GM04503 (cell line): ENCODE results near the gene MYO18A.

Source experiments
- DNase-seq: peaks from one replicate; pipeline ENCODE4 v3.0.0-alpha.2; 2012; ENCODE audit warnings: low read depth

Gene MYO18A

DNA sequence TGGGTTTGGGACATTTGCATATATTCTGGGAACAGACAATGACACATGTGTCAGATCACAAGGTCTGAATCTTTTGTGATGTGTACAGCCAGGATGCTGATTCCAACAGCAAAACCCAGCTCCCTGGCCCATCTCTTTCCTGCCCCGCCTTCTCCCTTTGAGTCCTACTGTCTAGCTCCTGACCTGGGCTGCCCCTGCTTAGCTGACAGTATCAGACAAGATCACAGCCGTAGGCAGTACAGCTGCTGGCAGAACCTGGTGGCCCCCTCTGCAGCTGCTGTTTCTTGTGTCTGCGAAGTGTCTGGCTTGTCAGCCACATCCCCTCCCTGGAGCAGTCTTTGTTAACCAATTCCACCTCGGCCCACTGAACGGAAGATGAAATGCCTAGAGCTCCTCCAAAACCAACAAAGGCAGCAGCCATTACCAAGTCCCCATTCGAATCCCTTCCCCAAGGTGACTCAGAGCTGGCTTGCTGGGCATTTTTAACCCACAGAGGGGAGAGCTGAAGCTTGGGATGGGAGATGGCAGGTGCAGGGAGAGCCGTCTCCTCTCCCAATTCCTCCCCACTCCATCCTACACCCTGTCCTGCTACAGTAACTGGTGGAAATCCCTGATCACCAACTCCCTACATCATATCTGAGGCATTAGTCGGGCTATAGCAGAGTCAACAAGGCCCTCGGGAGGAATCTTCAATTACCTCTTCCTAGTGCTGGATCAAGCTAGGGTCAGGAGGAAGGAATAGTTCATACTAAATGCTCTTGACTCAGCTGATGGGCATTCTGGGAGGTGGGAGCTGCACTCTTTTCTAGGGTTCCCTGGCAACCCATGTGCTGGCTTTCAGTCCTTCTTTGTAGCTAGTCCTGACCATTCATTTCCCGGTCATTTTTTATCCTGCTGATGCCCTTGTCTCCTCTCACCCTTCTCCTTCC is 131.5 kb downstream of the MYO18A start:
- no peak for DNase-seq

DNA sequence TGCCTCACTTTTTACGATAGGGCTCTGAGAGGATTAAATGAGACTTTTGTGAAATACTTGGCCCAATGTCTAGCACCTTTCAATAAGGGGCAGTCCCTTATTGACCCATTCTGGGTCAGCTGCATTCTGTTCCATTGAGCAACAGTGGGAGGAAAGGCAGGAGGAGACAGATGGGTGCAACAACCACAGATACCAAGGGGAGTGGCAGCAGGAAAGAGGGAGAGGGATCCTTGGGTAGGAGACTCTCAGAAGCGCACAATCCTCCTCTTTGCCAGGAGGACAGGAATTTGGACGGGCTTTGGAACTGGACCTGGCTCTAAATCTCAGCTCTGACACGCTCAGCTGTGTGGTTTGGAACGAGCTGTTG is 133.7 kb downstream of the MYO18A start:
- no peak for DNase-seq

DNA sequence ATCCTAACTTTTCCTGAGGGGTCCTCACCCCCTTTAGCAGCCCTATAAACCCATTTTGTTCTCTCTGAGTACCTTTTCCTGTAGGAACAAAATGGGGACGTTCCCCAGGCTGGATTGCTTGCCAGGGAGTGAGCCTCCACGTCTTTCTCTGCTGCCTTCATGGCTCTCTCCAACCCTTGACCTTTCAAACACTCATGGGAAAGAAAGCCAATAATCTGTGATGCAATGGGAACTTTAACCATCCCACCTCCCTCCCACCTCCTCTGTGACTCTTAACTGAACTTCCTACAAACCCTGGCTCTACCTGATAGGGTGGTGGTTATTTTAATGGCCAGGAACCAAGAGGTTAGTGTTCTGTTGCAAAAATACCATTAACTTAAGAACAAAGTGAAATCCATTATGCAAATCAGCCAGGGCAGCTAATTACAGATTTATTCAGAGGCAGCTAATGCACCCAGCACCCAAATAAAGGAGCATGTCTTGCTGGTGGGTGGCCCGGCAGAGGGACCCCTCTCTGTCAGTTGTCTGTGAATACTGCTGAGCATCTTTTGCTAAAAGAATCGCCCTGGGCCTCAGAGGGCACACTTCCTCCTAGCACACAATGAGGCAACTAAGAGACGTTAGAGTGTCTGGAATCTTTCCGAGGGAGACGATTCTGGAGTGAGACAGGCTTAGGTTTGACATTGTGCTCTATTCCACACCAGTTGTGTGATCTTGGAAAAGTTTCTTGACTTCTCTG is 134.3 kb downstream of the MYO18A start:
- no peak for DNase-seq

DNA sequence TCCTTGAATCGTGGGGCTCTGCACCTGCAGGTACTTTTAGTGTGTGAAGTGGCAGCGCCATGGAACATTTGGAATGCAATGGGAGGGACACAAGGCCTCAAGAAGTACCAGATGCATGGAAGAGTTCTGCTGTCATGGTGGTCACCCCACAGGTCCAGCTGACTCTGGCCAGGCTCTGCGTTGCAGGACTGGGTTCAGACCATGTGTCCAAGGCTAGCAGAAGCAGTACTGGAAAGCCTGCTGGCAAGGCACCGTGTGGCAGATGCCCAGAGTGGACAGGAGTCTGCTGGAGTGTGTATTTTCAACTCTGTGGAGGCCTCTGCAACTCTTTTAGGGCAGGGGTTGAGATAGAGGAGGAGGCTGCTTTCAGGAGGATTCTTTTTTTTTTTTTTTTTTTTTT is 135.2 kb downstream of the MYO18A start:
- no peak for DNase-seq

DNA sequence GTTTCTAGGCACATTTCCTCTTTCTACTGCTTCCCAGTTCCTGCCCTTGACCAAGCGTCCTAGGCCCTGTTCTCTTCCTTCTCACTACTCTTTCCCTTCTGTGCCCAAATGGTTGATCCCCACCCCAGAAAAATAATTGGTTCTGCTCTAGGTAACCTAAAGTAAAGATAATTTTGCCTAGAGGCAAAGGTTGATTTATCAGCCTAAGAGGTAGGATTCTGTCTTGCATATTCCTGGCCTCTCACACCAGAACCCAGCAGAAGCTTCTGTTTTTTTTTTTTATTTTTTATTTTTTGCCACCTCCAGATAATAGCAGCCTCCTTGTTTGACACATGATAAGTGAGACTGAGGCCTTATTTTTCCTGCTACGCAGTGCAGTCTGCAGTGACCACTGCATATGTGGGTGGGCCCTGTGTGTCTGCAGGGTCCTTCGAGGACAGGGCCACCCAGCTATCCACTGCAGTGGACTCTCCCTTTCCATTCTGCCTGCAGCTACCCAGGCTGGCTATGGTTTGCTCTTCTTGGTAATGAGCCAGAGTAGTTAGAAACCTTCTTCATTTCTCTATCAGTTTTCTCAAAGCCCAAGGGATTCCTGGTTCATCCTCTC is 136.6 kb downstream of the MYO18A start:
- DNase-seq, result no peak

DNA sequence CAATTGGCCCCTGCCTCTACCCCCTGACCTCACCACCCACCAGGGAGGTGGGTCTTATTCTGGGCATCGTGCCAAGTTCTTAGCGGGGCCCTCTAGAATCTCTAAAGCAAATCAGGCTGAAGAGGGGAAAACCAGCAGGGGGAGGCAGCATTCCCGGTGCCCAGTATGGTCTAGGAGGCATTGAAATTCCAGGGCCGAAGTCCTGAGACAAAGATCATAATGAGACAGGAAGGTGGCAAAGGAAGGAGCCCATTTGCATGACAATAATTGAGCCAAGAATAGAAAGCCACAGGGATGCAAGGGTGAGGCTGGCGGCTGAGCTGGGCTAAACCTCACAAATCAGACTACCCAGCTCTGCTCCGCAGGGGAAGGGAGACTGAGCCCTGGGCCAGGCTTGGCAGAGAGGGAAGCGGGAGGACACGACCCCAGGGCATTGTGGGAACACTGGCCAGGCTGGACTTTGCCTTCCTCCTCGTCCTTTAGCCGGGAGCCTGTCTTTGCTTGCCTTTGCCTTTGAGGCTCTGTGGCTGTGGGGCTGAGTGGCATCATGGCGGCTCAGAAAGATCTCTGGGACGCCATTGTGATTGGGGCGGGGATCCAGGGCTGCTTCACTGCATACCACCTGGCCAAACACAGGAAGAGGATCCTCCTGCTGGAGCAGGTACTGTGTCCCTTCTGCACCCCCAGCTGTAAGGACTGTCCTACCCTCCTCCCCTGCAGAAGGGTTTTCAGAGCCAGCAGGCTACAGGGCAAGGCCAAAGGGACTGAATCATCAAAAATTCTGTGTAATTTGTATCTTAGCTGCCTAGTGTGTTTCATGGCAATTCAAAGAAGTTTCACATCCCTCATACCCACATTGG is 137.3 kb downstream of the MYO18A start, which contains the start of gene PIPOX:
Gene PIPOX (plus strand): TSS at position 463 of the 860 bp plus-strand sequence. CDS start 85 bp downstream, at position 548.
- DNase-seq, result no peak

DNA sequence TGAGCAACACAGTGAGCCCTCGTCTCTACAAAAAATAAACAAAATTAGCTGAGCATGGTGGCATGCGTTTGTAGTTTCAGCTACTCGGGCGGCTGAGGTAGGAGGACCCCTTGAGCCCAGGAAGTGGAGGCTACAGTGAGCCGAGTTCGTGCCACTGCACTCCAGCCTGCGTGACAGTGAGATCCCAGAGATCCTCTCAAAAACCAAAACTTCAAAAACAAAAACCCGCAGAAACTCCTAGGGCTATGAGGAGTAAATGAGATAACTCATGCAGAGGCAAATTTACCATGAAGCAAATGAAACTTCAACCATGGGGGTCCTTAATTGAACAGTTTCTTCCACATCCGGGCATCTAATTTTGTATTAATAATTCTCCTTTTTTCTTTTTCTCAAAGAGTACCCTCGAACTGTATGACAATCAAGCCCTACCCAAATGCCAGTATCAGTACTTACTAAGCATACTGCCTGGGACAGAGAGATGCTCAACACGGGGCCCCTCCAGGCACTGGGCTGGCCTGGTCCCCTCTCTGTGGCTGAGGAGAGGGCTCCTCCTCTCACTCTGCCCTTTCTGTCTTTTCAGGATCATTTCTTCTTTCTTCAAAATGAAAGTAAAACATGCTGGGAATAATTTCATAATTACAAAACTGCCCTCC is 138.0 kb downstream of the MYO18A start:
- no peak for DNase-seq

DNA sequence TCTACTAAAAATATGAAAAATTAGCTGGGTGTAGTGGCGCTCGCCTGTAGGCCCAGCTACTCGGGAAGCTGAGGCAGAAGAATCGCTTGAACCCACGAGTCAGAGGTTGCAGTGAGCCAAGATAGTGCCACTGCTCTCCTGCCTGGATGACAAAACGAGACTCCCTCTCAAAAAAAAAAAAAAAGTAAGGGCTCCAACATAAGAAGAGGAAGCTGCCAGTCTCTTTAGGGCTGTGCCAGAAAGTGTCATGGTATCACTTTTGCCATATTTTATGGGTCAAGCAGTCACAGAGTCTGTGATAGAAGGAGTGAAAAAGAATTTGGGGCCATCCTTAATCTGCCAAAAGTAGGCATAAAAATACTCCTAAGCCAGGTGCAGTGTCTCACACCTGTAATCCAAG is 138.6 kb downstream of the MYO18A start:
- no peak for DNase-seq

DNA sequence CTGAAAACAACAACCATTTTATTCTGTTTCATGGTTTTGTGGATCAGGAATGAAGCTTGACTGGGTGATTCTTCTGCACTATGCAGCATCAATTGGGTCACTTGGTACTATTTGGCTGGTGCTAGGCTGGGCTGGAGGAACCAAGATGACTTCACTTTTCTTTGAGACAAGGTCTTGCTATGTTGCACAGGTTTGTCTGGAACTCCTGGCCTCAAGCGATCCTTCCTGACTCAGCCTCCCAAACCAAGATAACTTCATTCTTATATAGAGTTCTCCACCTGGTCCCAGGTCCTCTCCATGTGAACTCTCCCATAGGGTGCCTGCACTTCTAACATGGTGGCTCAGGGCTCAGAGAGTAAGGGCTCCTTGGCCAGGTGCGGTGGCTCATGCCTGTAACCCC is 139.1 kb downstream of the MYO18A start:
- DNase-seq, result no peak

DNA sequence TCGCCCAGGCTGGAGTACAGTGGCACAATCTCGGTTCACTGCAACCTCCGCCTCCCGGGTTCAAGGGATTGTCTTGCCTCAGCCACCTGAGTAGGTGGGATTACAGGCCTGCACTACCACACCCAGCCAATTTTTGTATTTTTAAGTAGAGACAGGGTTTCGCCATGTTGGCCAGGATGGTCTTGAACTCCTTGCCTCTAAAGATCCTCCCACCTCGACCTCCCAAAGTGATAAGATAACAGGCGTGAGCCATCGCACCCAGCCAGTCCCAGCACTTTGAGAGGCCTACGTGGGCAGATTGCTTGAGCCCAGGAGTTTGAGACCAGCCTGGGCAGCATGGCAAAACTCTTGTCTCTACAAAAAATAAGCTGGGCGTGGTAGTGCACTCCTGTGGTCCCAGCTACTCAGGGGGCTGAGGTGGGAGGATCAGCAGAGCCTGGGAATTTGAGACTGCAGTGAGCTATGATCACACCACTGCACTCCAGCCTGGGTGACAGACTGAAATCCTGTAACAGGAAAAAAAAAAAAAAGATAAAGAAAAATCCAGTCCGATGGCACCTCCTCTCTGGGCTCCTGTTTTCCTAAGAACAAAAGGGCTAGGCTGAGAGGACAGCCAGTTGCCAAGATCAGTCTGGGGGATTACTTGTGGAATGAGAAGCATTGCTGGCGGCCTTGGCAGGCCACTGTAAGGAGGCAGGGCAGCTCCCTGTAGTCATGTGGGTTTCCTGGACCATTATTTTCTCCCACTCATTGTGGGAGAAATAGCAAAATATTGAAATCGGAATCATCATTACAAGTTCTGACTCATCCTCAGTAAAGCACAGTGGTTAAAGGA is 140.2 kb downstream of the MYO18A start:
- DNase-seq, result peak; percentile 64

DNA sequence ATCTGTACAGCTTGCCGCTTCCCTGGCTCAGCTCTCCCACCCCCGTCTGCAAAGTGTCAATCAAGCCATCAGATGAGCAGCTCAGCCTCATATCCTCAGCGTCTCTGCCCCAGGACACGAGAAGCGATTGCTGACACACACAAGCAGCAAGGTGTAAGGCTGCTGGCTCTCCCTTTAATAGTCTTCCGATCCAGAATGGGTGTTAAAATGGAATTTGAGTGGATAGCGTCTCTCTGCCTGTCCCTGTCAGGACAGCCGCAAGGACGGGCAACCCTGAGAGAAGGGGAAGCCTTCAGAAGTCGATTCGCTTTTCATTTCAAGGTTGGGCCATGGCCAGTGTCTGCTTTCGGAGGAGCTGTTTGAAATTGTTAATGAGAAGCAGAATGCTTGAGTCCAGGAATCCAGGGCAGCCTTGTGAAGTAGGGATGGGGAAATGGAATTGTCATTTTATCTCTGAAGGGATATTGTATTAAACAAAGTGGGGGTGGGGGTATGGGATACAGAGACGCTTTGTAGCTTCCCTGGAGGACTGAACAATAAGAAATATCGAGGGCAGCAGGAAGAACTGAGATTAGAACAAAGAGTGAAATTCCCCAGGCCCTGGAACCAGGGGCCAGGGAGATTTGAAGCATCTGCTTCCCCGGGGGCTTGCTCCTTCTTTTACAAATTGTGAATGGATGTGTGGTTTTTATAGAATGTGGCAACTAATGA is 142.0 kb downstream of the MYO18A start:
- no peak for DNase-seq

DNA sequence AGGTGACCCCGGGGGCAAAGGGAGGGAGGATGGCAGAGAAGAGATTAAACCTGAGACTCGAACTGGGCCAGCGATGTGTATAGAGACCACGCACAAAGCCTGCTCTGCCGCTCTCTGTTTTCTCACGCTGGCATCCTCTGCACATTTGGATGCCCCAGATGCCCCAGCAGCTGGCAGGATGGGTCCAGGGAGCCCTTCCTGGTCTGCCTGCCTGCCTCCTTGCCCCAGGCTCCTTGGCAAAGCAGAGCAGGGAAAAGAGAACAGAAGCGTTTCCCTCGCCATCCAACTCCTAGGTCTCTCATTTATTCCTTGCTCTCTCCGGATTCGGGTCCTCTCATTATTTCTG is 142.5 kb downstream of the MYO18A start:
- DNase-seq, result no peak

DNA sequence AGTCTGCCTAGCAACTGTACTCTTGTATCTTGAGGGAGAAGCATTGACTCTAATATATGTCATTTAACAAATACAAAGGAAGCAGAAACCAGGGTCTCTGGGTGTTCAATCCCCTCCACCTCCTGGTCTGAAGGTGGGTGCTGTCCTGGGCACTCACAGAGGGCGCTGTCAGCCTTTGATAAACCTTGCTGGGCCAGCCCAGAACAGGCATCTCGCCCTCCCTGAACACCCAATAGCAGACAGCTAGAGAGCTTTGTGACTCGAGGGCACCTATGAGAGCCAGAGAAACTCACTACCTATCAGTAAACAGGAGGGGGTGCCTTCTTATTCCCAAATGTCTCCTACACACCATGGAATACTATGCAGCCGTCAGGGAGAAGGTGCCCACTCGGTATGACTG is 143.6 kb downstream of the MYO18A start:
- DNase-seq, result no peak

DNA sequence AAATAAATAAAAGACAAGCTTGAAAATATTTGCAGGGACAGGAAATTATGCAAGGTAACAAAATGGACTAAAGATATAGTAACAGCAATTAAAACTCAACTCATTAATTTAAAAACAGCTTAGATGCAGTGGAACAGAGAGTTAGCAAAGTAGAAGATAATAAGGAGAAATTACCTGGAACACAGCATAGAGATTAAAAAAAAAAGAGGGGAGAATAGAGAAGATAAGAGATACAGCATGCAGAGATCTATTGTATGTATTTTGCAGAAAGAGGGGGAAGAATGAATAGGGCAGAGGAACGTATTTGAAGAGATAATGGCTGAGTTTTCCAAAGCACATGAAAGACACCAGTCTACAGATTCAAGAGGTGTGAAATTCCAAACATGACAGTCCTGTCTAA is 145.7 kb downstream of the MYO18A start:
- DNase-seq, result no peak

DNA sequence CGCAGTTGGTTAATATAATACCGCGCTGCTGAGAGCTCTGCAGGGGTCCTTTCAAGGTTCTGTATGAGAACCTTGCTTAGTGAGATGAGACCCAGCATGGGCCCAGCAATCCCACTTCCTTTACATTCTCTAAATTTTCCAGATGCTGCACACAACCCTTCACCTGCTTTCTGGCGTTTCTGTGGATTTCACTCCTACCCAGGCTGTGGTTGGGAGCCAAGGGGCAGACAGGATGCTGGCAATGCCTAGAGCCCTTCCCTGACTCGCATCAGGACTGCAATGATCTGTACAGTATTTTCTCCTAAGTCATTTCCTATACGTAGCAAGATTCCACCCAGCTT is 147.4 kb downstream of the MYO18A start:
- no peak for DNase-seq

DNA sequence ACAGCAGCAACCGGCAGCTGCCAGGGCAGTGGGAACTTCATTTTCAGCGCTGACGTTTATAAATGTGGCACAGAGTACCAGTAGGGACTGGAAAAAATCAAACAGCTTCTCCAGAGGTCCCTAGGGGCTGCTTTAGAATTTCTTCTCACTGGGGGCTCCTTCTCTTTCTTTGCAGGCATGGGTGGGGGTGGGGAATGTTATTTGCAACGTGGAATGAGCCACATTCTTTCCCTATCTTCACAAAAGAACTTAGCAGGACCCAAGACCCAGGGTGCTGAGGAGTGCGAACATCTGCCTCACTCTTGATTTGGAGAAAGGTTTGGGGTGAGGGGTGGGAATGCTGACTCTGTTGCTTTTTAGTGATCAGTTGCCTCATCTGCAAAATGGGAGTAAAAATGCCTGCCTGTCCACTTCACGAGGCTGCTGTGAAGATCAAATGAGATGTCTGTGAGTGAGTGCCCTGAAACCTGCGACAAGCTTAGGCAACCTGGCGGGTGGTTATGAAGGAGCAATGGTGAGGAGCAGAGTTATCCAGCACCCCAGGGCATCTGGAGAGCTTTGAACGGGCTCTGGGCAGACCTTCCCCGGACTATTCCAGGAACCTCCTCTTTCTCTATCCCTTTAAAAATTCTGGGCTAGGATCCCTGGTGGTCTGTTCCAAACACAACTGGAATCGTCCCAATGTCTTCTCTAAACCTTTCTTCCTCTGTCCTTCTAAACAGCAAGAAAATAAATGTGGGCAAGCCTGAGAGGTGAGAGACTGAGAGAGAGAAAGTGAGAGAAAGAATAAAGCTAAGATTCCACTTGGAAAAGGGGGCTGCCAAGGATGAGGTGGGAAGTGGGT is 148.0 kb downstream of the MYO18A start:
- DNase-seq, result no peak

DNA sequence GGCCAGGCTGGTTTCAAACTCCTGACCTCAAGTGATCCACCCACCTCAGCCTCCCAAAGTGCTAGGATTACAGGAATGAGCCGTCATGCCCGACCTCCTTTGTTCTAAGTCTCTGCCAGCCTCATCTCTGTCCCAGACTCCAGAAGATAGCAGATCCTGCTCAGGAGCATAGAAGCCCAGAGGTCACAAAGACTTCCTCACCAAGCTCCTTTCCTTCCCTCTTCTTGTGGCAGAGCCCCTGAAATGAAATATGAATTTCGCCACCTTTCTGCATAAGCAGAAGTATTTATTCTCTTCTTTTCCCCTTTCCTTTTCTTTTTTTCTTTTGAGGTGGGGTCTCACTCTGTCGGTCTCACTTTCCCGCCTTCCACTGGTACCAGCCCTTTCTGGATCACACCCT is 148.7 kb downstream of the MYO18A start:
- no peak for DNase-seq

DNA sequence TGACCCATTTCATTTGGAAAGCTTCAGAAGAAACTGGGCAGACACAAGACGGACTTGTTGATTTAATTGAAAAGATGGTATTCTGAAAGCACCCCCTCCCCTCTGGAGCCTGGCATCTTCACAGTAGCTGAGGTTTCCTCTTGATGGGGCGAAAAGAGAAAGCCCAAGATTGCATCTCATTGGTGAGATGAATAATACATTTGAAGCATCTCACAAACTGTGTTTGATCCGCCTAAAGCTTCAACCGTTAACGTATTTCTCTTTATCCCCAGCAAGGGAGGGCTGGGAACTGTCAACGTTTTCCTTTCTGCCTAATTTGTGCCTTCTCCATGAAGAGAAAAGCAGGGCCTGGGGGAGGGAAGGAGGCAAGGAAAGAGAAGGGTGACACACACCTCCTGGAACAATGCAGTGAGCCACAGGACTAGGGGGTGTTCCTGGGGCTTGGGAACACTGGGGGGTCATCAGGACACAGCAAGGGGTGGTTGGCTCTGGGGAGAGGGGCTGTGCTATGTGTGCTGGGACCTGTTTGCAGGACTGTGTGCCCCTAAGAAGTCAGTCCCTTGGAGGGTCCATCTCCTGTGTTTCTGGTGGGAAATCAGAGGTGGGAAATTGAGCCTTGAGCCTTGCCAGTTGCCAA is 155.8 kb downstream of the MYO18A start:
- no peak for DNase-seq

DNA sequence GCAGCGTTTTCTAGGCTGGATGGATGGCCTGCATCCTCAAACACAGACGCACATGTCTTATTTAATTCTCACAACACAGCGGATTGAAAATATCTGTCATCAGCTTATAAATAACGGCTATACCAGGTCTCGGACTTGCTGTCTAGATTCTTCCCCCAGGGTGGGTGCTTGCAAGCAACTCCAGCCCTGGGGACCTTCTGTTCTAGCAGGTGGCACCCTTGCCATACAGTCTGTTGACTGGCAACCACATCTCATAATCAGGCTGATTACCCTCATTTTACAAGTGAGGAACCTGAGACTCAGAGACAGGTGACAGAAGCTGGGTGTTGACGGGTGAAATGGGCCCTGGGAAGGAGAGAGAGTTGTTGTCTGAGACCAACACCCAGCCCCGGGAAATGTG is 158.1 kb downstream of the MYO18A start:
- DNase-seq, result no peak
